Right atrium auricular region (tissue), 2 donors: ENCODE measurements around the gene KCNMA1. TPM values are rescaled to one million over a fixed set of nuclear protein-coding genes. Genes with fewer than 3 reads are reported as not detected.
A peak's percentile ranks its signal among the peaks of the same experiment; 100 is the strongest.

Experiments
- DNase-seq: peaks from one replicate; pipeline ENCODE4 v3.0.0-alpha.2; 2019; ENCODE audit warnings: low spot score
- H3K27ac ChIP-seq, 2 donors: fragments of 200-600 bp; sonication (generic); 1 replicate in 1 of 2; 2 replicates in 1 of 2; pipeline ENCODE4 v1.5.1; 2016 to 2019
- H3K27me3 ChIP-seq, 2 donors: fragments of 200-600 bp; sonication (generic); one replicate each; pipeline versions ENCODE4 v1.5.1 to v1.6.0; 2017 to 2019
- H3K36me3 ChIP-seq: fragments of 200-600 bp; sonication (generic); one replicate; pipeline ENCODE4 v1.5.1; 2016
- H3K4me1 ChIP-seq, 2 donors: fragments of 200-600 bp; sonication (generic); one replicate each; pipeline versions ENCODE4 v1.5.1 to v1.6.0; 2017 to 2019
- H3K4me3 ChIP-seq, 2 donors: fragments of 200-600 bp; sonication (generic); 1 replicate in 1 of 2; 2 replicates in 1 of 2; pipeline ENCODE4 v1.5.1; 2017 to 2019; ENCODE audit warnings: mild to moderate bottlenecking in 1 of 2, moderate library complexity in 1 of 2
- H3K9me3 ChIP-seq, 2 donors: fragments of 200-600 bp; sonication (generic); one replicate each; pipeline ENCODE4 v1.5.1; 2019
- CTCF ChIP-seq, 2 donors: fragments of 200-600 bp; sonication (generic); IDR thresholded peaks; one replicate each; pipeline ENCODE4 v1.5.1; 2019; ENCODE audit warnings: antibody characterized with exemption in 2 of 2
- total RNA-seq, 2 donors: library from RNA; depleted of rRNA; stranded (reverse); fragments of >200 nt; gene quantifications; one replicate each; pipeline ENCODE4 v1.1.0, GENCODE V29; 2016

KCNMA1 gene
- total RNA-seq, 2 donors from 2014 or later: 2.3 to 3.5 TPM

GRCh38 chr10:77175631-77176222 is 461.9 kb downstream of the KCNMA1 start:
- H3K4me1 ChIP-seq: no peaks in the 10 kb centered on the region

GRCh38 chr10:77173615-77174461 is 463.8 kb downstream of the KCNMA1 start:
- H3K27me3 ChIP-seq: no peaks in the 10 kb centered on the region
- H3K36me3 ChIP-seq: no peaks in the 10 kb centered on the region
- no peaks in the 10 kb centered on the region for H3K9me3 ChIP-seq
- H3K4me1 ChIP-seq: no peaks in the 10 kb centered on the region
- no peak overlapping the region for H3K4me3 ChIP-seq
- peak; percentile 84 to 93 for TF ChIP-seq CTCF (IDR thresholded peaks at IDR 0.05)
- DNase-seq: peak; percentile 83
- H3K27ac ChIP-seq: no peak overlapping the region

More at GRCh38 chr10:77175631-77176222, 461.9 kb downstream of the KCNMA1 start:
- Histone ChIP-seq H3K27ac (no peak overlapping the region), H3K9me3 (no peaks in the 10 kb centered on the region), H3K36me3 (no peaks in the 10 kb centered on the region), H3K27me3 (no peaks in the 10 kb centered on the region), H3K4me3 (no peak overlapping the region)
- TF ChIP-seq CTCF (IDR thresholded peaks at IDR 0.05): no peak
- DNase-seq: no peak

- Histone ChIP-seq H3K27me3 (no peaks in the 10 kb centered on the region), H3K4me1 (no peaks in the 10 kb centered on the region), H3K36me3 (no peaks in the 10 kb centered on the region), H3K4me3 (no peak overlapping the region), H3K27ac (no peak overlapping the region), H3K9me3 (no peaks in the 10 kb centered on the region)
- DNase-seq: no peak
- TF ChIP-seq CTCF (IDR thresholded peaks at IDR 0.05): no peak
Observed at GRCh38 chr10:77172086-77172485, 465.5 kb downstream of the KCNMA1 start.

- no peak for TF ChIP-seq CTCF (IDR thresholded peaks at IDR 0.05)
- no peak for DNase-seq
- Histone ChIP-seq H3K27me3 (no peaks in the 10 kb centered on the region), H3K27ac (no peak overlapping the region), H3K9me3 (no peaks in the 10 kb centered on the region), H3K4me3 (no peak overlapping the region), H3K36me3 (no peaks in the 10 kb centered on the region), H3K4me1 (no peaks in the 10 kb centered on the region)
Observed at GRCh38 chr10:77168861-77169260, 468.7 kb downstream of the KCNMA1 start.

GRCh38 chr10:77168161-77168560 is 469.4 kb downstream of the KCNMA1 start:
- Histone ChIP-seq H3K4me1 (no peaks in the 10 kb centered on the region), H3K27me3 (no peaks in the 10 kb centered on the region), H3K36me3 (no peaks in the 10 kb centered on the region), H3K4me3 (no peak overlapping the region), H3K27ac (no peak overlapping the region), H3K9me3 (no peaks in the 10 kb centered on the region)
- DNase-seq: no peak
- no peak for TF ChIP-seq CTCF (IDR thresholded peaks at IDR 0.05)
